Activated T-cell treated with anti-CD3 and anti-CD28 coated beads, Interleukin-2, amount 50 U/mL, for 4 hours (primary cell): Measurements from ENCODE around the gene ZC3H8. TPM values are rescaled to one million over a fixed set of nuclear protein-coding genes. Genes with fewer than 3 reads are reported as not detected.

ENCODE experiments used
- ATAC-seq, 2 donors: fragments of 200-7000 bp; cut with Tn5 transposase; one replicate each; pipeline ENCODE4 v1.10.0; 2021
- DNase-seq: peaks from one replicate; pipeline ENCODE4 v3.0.0-alpha.2; 2020
- H3K27me3 Mint-ChIP-seq: one replicate; pipeline ENCODE4 v1.8.0; 2021; ENCODE audit warnings: low read depth, mixed read lengths
- H3K36me3 Mint-ChIP-seq: one replicate; pipeline ENCODE4 v1.8.0; 2022; ENCODE audit warnings: mixed read lengths; ENCODE audit not compliant: insufficient read depth
- H3K4me1 Mint-ChIP-seq: one replicate; pipeline ENCODE4 v1.8.0; 2021; ENCODE audit warnings: low read depth, mixed read lengths
- H3K4me3 Mint-ChIP-seq: one replicate; pipeline ENCODE4 v1.8.0; 2021; ENCODE audit warnings: mild to moderate bottlenecking, moderate library complexity, mixed read lengths
- H3K9me3 Mint-ChIP-seq: one replicate; pipeline ENCODE4 v1.8.0; 2021; ENCODE audit warnings: mixed read lengths
- total RNA-seq, 3 donors: library from RNA; stranded (reverse); gene quantifications; one replicate each; pipeline ENCODE4 v1.2.1, GENCODE V29; 2021

Gene ZC3H8
- total RNA-seq, 3 donors from 2014 or later = 29.7 to 32.0 (median 31.2) TPM

GRCh38 chr2:112275887-112276773, 21.3 kb upstream of the ZC3H8 start:
- Mint-ChIP-seq H3K27me3 (no peaks in the 10 kb centered on the region), H3K9me3 (no peaks in the 10 kb centered on the region), H3K4me3 (peak overlapping the region; percentile 91), H3K36me3 (no peaks in the 10 kb centered on the region), H3K4me1 (peaks cover 31% of the 10 kb centered on the region)
- peak; percentile 73 to 77 for ATAC-seq
- DNase-seq = peak; percentile 77

- DNase-seq (peak; percentile 100), ATAC-seq (peak; percentile 95 to 96)
- no peaks in the 10 kb centered on the region for H3K36me3 Mint-ChIP-seq
- H3K4me3 Mint-ChIP-seq = peak within 1 kb of the TSS; percentile 91
- H3K4me1 Mint-ChIP-seq = peaks cover 25% of the 10 kb centered on the region
- H3K27me3 Mint-ChIP-seq = no peaks in the 10 kb centered on the region
- no peaks in the 10 kb centered on the region for H3K9me3 Mint-ChIP-seq
These were observed 20.6 kb upstream of the ZC3H8 start, which contains the start of gene ZC3H6 for GRCh38 chr2:112275311-112275886. Gene ZC3H6 (plus strand): TSS chr2:112275597. CDS start chr2:112275995, 398 bp downstream.

DNA sequence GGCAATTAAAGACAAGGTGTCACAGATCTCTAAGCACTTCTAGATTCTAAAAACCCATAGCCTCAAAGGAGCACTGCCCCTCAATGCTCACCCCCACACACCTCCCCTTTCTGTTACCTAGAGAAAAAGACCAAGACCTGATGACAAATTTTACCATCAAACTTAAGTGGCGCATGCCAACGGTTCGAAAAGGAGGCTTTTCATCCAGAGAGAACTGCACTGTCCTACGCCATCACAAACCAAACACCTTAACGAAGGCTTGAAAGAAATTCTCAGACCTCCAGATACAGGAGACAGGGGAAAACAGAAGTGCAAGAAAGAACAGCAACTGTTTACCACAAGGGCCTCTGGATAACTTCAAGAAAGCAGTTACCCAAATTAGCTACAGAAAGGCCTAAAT, 18.5 kb upstream of the ZC3H8 start:
- ATAC-seq = no peak
- Mint-ChIP-seq H3K36me3 (no peaks in the 10 kb centered on the region), H3K4me3 (no peak overlapping the region), H3K9me3 (peaks cover 4% of the 10 kb centered on the region), H3K4me1 (peaks cover 15% of the 10 kb centered on the region), H3K27me3 (no peaks in the 10 kb centered on the region)
- no peak for DNase-seq

GRCh38 chr2:112272669-112273068, 17.8 kb upstream of the ZC3H8 start:
- H3K9me3 Mint-ChIP-seq = peaks cover 7% of the 10 kb centered on the region
- DNase-seq (no peak), ATAC-seq (no peak)
- peaks cover 10% of the 10 kb centered on the region for H3K4me1 Mint-ChIP-seq
- no peaks in the 10 kb centered on the region for H3K36me3 Mint-ChIP-seq
- H3K27me3 Mint-ChIP-seq = no peaks in the 10 kb centered on the region
- H3K4me3 Mint-ChIP-seq = no peak overlapping the region

- Mint-ChIP-seq H3K27me3 (no peaks in the 10 kb centered on the region), H3K36me3 (no peaks in the 10 kb centered on the region), H3K4me3 (no peak overlapping the region), H3K4me1 (no peaks in the 10 kb centered on the region), H3K9me3 (peaks cover 7% of the 10 kb centered on the region)
- ATAC-seq (no peak), DNase-seq (no peak)
These were observed 13.7 kb upstream of the ZC3H8 start for GRCh38 chr2:112268547-112268946.

DNA sequence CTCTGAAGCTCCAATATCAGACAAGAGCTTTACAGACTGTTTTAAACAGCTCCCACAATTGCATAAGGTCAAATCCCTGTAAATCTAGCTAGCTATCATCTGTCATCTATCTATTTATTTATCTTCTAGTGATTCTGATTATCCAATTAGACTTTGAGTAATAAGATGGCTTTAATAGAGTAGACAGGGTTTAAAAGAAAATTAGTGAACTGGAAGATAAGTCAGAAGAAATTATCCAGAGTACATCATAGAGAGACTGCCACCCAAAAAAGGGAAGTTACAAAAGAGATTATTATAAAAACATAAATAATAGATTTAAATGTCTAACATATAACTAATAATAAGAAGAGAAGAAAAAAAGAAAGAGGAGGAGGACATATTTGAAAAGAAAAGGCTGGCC, 8.0 kb upstream of the ZC3H8 start:
- Mint-ChIP-seq H3K36me3 (no peaks in the 10 kb centered on the region), H3K4me3 (no peak overlapping the region), H3K9me3 (no peaks in the 10 kb centered on the region), H3K4me1 (peaks cover 2% of the 10 kb centered on the region), H3K27me3 (no peaks in the 10 kb centered on the region)
- no peak for ATAC-seq
- no peak for DNase-seq

- Mint-ChIP-seq H3K36me3 (no peaks in the 10 kb centered on the region), H3K4me1 (peaks cover 10% of the 10 kb centered on the region)
These were observed 5.4 kb upstream of the ZC3H8 start for GRCh38 chr2:112260295-112260625.

DNA sequence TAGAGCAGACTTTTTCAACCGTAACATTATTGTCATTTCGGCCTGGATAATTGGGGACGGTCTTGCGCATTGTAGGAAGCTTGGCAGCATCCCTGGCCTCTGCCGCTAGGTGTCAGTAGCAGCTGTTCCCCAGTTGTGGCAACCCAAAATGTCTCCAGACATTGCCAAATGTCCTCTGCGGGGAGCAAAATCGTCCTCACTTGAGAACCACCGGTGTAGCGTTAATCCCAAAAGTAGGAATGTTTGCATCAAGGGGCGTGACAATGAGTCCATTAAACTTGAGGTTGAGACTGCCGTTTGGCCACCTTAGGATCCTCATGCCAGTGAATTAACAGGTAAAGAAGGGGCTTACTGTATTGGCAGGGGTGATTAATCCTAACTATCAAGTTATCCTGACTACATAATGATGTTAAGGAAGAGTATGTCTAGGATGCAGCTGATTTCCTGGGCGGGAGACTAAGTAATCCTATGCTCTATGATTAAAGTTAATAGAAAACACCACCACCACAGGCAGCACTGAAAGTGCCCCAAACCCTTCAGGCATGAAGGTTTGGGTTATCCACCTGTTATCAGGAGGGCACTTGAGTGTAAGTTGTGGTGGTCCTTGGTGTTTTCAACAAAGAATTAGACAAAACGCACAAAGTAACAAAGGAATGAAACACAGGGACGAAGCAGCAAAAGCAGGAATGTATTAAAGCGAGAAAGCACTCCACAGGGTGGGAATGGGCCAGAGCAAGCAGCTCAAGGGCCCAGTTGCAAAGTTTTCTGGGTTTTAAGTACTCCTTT, 4.9 kb upstream of the ZC3H8 start:
- DNase-seq = peak; percentile 82
- H3K27me3 Mint-ChIP-seq = no peaks in the 10 kb centered on the region
- H3K9me3 Mint-ChIP-seq = no peaks in the 10 kb centered on the region
- H3K4me3 Mint-ChIP-seq = peak overlapping the region; percentile 42
- H3K4me1 Mint-ChIP-seq = peaks cover 10% of the 10 kb centered on the region
- peak; percentile 44 to 52 for ATAC-seq
- no peaks in the 10 kb centered on the region for H3K36me3 Mint-ChIP-seq

More at GRCh38 chr2:112260295-112260625, 5.4 kb upstream of the ZC3H8 start:
- DNase-seq = no peak
- Mint-ChIP-seq H3K9me3 (no peaks in the 10 kb centered on the region), H3K4me3 (no peak overlapping the region), H3K27me3 (no peaks in the 10 kb centered on the region)
- no peak for ATAC-seq

DNA sequence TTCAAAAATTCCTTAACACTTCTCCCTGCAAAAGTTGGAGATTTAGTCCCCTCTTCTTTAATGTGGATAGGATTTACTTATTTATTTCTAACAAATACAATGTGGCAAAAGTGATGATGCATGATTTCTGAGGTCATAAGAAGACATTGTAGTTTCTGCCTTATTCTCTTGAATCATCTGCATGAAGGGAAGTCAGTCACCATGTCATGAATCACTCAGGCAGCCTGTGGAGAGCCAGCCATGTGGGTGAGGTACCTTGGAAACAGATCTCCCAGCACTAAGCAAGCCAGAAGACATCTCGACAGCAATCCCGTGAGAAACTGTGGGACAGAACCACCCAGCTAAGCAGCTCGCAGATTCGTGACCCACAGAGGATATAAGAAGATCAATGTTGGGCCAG, 2.7 kb upstream of the ZC3H8 start:
- no peak overlapping the region for H3K4me3 Mint-ChIP-seq
- H3K9me3 Mint-ChIP-seq = no peaks in the 10 kb centered on the region
- peaks cover 10% of the 10 kb centered on the region for H3K4me1 Mint-ChIP-seq
- no peaks in the 10 kb centered on the region for H3K27me3 Mint-ChIP-seq
- ATAC-seq (no peak), DNase-seq (no peak)
- H3K36me3 Mint-ChIP-seq = peaks cover 2% of the 10 kb centered on the region

GRCh38 chr2:112256654-112257053, 1.8 kb upstream of the ZC3H8 start:
- no peak overlapping the region for H3K4me3 Mint-ChIP-seq
- H3K27me3 Mint-ChIP-seq = no peaks in the 10 kb centered on the region
- no peaks in the 10 kb centered on the region for H3K9me3 Mint-ChIP-seq
- DNase-seq = no peak
- H3K4me1 Mint-ChIP-seq = peaks cover 10% of the 10 kb centered on the region
- ATAC-seq = no peak
- H3K36me3 Mint-ChIP-seq = peaks cover 2% of the 10 kb centered on the region

DNA sequence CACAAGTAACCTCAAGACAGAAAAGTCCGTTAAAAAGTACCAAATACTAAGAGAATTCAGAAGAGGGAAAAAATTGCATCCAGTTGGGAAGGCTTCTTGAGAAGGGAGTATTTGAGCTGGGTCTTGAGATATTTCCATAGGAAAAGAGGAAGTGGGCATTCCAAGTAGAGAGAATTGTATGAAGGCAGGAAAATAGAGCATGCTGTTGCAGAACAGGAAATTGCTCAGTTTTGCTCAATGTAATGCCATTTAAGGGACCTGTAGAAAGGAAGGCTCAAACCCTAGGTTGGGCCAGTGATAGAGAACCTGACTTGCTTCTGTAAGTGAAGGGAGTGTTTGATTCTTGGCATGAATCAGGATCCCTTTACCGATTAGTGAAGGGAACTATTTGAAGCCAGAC, 1.0 kb upstream of the ZC3H8 start:
- H3K9me3 Mint-ChIP-seq = no peaks in the 10 kb centered on the region
- no peak for ATAC-seq
- peaks cover 10% of the 10 kb centered on the region for H3K4me1 Mint-ChIP-seq
- H3K4me3 Mint-ChIP-seq = peak overlapping the region; percentile 83
- no peaks in the 10 kb centered on the region for H3K27me3 Mint-ChIP-seq
- peaks cover 2% of the 10 kb centered on the region for H3K36me3 Mint-ChIP-seq
- DNase-seq = no peak

DNA sequence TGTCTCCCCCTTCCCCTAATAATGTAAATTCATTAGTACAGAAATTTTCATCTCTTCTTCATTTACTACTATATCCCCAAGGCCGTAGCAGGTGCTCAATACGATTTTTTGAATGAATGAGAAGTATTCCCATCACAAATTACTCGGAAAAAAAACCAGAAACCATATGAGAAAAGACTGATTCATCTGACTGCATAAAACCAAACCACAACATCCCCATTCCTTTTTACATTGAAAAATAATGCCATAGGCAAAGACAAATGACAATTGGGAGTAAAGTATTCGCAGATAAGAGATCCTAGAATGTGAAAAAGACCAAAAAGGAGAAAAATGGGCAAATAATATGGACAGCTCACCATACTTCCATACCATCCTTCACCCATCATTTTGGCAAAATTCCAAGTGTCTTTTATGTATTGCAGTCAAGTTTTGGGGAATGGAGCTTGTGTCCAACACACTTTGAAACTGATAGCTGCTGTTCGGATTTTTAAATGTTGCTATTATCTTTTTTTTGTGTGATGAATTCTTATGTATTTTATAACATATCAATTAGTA, 1.5 kb downstream of the ZC3H8 start:
- H3K4me1 Mint-ChIP-seq = peaks cover 8% of the 10 kb centered on the region
- peak overlapping the region; percentile 83 for H3K4me3 Mint-ChIP-seq
- H3K9me3 Mint-ChIP-seq = no peaks in the 10 kb centered on the region
- H3K27me3 Mint-ChIP-seq = no peaks in the 10 kb centered on the region
- no peak for ATAC-seq
- no peak for DNase-seq
- peaks cover 8% of the 10 kb centered on the region for H3K36me3 Mint-ChIP-seq

GRCh38 chr2:112251271-112251670, 3.6 kb downstream of the ZC3H8 start:
- Mint-ChIP-seq H3K9me3 (no peaks in the 10 kb centered on the region), H3K4me1 (peaks cover 6% of the 10 kb centered on the region), H3K36me3 (peaks cover 19% of the 10 kb centered on the region), H3K4me3 (no peak overlapping the region), H3K27me3 (no peaks in the 10 kb centered on the region)
- ATAC-seq (peak; percentile 23 to 42), DNase-seq (no peak)

- H3K4me1 Mint-ChIP-seq = peaks cover 25% of the 10 kb centered on the region
These were observed 10.0 kb downstream of the ZC3H8 start for GRCh38 chr2:112244854-112245253.

More at GRCh38 chr2:112244854-112245253, 10.0 kb downstream of the ZC3H8 start:
- ATAC-seq (no peak), DNase-seq (no peak)
- Mint-ChIP-seq H3K27me3 (no peaks in the 10 kb centered on the region), H3K36me3 (peaks cover 39% of the 10 kb centered on the region), H3K4me3 (no peak overlapping the region), H3K9me3 (no peaks in the 10 kb centered on the region)
